GM19372 (cell line): ENCODE measurements around the gene MTERF1.
"Not testable (repeated sequence)": the region's sequence is repeated elsewhere in the genome, so short reads cannot be mapped to it uniquely, and the experiment has no call there.

Experiments used
- ATAC-seq: cut with Tn5 transposase; IDR thresholded peaks from one replicate; pipeline ENCODE4 v1.9.1; 2021; ENCODE audit warnings: mild to moderate bottlenecking, low read depth, moderate library complexity; ENCODE audit not compliant: unreplicated experiment

The MTERF1 gene, protein sequence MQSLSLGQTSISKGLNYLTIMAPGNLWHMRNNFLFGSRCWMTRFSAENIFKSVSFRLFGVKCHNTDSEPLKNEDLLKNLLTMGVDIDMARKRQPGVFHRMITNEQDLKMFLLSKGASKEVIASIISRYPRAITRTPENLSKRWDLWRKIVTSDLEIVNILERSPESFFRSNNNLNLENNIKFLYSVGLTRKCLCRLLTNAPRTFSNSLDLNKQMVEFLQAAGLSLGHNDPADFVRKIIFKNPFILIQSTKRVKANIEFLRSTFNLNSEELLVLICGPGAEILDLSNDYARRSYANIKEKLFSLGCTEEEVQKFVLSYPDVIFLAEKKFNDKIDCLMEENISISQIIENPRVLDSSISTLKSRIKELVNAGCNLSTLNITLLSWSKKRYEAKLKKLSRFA

DNA sequence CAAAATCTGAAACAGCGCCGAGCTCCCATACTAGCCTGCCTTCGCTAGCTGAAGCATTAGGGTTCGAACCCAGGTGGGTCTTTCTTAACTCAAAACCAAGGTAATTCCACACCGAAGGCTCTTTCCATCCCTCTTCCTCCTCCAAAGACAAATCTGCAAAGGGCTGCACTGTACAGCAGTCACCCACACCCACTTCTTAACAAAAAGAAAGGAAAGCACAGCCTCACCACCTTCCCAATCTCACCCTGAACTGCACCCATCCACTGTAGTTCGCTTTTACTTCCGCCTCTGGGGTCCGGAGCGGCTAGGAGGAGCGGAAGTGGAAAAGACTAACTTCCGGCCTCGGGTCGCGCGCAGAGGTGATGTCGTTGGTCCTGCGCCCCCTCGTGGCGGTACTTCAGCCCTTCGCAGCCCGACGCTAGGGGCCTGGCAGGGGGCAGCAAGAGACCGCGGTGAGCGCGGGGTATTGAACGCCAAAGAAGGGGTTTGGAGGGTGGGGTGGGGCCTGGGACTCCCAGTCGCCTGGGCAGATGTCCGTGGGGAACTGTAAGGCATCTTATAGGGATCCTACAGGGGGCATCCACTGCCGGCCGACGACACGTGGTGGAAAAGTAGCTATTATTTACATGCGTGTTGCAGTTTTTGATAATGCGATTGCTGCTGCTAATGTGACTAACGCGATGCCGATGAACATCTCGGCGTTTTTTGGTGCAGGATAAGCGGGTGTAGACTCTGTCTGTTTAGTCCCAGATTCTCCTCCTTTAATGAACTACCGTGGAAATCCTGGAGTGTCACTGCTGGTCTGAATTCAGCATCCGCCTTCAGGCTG lies at the start of gene MTERF1:
TSS of gene MTERF1 (minus strand) at position 290 of the 829 bp plus-strand sequence. CDS start 619 bp downstream, outside the sequence.
- peak; percentile 97 for ATAC-seq

DNA sequence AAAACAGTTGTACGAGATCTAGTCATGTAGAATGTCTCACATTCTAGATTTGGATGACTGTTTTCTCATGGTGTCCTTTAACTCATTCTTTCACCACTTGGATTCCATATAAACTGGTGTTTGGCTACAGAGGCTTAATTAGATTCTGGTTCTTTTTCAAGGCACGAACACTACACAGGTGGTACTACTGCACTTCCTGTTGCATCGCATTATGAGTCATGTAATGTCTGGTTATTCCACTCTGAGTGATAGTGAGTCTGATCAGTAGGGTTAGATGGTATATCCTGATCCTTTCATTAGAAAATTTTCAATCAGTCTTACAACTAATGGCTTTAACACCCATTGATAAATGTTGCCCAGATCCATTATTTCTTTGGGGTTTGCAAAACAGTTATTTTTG lies 49.0 kb upstream of the MTERF1 start:
- ATAC-seq, result no peak

DNA sequence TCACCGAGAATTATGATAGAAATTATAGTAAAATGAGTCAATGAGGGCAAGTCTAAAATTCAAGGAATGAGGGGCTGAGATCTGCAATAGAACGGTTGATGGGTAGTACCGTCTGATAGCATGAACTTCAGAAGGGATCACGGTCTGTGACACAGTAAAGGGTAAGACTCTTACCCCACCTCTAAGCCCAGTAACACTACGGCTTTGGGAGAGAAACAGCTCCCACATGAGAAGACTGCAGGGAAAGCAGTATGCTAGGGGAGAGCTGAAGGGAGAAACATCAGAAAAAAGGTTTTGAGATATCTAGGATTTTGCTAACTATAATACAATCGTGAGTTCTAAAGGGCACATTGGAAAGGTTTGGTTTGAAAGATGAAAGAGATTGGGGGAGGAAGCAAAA lies 47.4 kb upstream of the MTERF1 start:
- ATAC-seq, result no peak

DNA sequence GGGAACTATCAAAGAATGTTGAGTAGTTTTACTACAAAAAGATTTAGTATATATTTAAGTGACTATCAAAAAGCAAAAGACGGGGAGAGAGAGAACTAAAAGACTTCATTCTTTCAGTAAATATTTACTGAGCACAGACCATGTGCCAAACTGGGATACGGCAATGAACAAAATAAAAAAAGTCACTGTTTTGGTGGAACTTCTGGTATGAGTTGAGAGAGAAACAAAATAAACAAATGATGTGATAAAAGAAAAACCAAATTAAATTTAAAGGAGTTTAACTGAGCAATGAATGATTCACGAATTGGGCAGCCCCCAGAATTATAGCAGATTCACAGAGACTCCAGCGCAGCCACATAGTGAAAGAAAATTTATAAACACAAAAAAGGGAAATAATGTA lies 42.4 kb upstream of the MTERF1 start:
- ATAC-seq, result no peak

DNA sequence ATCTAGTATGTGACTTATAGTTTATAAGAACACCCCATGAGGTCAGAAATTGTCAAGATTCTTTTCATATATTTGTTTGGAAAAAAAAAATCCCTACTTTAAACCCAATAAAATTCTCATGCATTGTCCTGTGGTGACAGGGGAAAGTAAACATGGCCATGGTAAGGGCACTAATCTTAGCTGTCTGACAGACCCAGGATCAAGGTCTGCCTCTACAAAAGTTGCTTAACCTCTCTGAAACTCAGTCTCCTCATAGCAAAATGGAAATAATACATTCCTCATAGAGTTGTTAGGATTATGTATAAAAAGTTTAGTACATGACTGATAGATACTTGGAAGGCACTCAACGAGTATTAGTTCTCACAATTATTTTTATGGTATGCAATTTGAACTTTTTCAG lies 37.9 kb upstream of the MTERF1 start:
- no peak for ATAC-seq

DNA sequence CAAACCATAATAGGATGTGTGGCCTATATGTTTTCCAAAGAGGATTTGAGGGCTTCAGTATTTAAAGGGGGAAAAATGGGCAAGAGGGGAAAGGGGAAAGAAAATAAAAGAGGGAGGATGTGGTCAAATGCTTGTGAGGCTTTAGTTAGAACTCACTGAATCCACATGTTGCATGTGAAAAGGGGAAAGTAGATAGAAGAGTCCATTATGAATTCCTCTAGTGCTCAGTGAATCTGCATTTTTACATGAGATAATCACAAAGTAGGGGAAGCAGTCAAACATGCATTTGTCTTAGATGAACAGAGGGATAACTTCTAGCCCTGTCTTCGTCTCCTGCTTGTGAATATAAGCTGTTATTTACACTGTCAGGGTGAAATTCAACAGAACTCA lies 35.5 kb upstream of the MTERF1 start:
- no peak for ATAC-seq

DNA sequence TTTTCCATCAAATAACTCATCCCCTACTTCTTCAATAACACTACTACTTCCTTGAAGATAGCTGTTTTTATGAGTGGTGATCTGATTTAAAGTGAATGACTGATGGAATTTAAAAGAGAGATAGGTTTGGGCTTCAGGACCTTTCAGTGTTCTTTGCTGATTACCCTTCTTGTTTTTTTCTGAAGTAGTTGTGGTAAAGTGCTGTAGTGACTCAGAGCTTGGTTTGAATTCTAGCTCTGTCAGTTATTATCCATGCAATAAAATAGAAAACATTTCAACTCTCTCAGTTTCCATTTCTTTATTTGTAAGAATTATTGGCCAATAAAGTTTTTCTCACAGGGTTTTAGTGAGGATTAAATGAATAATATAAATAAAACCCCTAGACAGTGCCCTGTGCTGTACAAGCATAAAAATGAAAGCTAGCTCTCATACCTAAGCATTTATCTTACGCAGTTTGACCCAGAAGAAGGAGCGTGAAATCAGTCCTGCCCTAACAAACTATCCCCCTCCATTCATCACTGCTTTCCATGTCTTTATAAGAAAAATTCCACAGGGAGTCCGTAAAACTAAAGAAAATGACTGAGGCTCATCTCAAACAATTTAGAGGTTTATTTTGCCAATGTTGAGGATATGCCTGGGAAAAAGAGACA lies 35.0 kb upstream of the MTERF1 start:
- ATAC-seq, result no peak

DNA sequence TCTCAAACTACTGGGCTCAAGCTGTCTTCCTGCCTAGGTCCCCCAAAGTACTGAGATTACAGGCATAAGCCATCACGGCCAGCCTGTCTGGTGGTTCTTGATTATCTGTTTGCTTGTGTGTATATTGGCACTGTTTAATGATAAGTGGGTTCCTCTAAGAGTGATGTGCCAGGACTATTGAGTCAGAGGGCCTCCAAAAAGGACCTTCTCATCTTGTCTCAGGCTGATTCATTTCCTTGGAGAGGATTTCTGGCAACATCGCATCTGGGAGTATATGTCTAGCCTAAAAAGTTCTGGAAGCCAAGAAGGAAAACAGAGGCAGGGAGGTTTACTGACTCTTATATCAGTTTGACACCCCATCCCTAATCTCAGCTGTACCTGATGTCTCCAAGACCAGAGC lies 33.1 kb upstream of the MTERF1 start:
- ATAC-seq, result no peak

DNA sequence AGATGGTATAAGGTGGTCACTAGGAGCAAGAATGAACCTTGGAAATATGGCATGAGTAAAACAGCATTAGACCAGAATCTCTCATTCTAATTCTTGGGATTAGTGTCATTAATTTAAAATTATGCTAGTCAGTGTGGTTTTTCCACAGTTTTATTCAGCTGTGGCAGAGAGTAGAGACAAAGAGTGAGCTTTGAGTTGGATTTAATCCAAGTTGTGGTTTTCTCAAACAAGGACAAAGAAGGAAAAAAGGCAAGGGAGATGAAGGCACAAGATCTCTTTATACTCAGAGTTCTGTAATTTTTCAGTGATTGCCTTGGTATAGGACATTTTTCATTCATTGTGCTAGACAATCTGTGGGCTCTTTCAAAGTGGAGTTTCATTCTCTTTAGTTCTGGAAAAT lies 32.0 kb upstream of the MTERF1 start:
- no peak for ATAC-seq

DNA sequence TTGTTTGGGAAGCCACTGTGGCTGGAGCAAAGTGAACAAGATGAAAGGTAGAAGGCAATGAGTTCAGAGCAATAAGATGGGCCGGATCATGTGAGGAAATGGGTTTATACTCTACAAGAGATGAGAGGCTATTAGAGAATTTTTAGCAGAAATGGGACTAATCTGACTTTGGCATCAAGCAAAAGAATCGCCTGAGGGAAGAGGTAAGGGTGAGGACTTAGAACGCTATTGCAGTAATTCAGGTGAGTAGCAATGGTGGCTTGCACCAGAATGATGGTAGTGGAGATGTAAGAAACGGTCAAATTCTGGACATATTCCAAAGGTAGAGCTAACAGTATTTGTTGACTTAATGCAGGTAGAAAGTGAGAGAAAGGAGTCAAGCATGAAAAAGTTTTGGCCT lies 30.6 kb upstream of the MTERF1 start:
- no peak for ATAC-seq

DNA sequence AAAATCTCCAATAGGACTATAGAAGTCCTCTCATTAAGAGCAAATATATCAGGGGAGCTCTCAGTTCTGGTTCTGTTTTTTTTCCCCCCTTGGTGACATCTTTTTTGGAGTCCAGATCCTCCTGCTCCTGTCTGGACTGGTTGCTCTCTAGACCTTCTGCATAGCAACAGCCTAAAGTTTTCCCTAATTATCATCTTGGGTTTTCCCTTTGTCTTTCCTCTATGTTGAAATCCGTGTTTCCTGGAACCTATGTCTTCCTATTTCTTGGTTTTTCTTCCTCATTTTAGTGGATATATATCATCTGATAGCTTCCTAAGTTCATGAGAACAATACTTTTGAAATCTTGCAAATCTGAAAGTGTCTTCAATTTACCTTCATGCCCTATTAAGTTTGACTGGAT lies 29.7 kb upstream of the MTERF1 start:
- no peak for ATAC-seq

DNA sequence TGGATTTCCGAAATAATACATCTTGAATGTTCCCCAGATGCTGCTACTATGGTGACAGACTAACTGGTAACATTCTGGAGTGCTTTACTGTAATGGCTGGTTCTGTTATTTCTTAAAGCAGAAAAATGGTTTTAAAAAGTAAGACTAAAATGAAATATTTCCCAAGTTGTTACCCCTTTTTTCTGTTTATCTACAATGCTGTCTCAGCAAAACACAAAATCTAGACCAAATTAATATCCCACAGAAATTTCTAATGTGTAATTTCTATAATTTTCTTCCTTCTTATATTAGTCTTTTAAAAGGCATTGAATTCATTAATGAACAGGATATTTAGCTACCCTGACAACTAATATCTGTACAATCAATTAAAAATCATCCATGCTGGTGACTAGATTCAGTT lies 19.1 kb upstream of the MTERF1 start:
- no peak for ATAC-seq

DNA sequence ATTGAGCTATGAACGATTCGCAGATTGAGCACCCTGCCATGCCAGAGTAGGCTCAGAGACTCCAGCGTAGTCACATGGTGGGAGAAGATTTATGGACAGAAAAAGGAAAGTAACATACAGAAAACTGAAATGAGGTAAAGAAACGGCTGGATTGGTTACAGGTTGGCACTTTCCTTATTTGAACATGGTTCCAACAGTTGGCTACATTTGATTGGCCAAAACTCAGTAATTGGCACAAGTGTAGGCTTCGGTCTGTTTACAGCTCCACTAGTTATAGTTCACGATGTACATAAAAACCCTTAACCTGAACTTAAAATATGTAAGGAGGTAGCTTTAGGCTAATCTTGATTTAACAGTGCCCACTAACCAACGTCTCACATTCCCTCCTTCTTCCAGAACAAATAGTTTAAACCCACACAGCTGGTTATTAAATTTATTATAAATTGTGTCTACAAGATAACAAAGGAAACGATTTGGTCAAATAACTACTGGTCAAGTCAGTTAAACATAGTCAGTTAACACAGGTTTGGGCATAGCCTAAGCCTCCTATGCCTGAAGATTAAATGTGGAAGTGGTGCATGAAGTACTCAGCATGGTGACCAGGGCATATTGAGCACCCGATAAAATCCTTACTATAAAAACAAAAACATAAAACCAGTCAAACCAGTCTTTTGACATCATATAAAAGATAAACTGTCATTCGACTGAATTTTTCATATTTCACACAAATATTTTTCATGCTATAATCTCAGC lies 17.9 kb upstream of the MTERF1 start:
- no peak for ATAC-seq

DNA sequence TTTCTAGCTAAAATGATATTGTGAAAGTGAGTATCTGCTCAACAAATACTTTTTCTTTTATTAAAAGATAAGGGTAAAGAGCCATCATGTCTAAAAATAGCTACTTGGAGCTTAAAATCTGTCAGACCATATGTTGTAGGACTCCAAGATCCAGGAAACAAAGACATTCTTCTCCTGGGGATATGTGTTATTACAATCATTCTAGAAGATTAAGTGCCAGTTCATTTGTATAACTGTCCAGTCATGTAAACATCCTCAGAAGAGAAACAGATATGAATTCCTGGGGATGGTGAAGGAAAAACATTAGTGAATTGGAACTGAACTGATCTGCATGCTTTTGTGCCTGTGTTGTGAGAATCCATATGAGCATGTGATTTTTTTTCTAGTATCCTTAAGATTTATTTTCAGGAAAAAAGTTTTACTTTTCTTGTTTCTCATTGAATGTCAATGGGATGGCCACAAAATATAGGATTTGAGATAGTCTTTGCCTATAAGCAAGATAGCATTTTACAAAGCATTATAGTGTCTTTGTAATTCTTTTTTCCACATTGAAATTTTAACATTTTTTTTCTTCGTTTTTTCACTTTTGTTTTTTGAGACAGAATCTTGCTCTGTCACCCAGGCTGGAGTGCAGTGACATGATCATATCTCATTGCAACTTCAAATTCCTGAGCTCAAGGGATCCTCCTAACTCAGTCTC lies 14.4 kb upstream of the MTERF1 start:
- no peak for ATAC-seq

DNA sequence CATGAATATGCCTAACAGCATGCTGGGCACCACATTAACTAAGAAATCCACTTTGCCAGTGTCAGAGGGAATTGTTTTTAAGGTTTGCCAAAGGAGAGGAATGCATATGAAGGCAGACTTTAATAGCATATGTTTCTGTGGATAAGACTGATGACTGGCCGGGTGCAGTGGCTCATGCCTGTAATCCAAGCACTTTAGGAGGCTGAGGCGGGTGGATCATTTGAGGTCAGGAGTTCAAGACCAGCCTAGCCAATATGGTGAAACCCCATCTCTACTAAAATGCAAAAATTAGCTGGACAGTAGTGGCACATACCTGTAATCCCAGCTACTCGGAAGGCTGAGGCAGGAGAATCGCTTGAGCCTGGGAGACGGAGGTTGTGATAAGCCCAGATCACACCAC lies 13.2 kb upstream of the MTERF1 start:
- ATAC-seq, result not testable (repeated sequence)

DNA sequence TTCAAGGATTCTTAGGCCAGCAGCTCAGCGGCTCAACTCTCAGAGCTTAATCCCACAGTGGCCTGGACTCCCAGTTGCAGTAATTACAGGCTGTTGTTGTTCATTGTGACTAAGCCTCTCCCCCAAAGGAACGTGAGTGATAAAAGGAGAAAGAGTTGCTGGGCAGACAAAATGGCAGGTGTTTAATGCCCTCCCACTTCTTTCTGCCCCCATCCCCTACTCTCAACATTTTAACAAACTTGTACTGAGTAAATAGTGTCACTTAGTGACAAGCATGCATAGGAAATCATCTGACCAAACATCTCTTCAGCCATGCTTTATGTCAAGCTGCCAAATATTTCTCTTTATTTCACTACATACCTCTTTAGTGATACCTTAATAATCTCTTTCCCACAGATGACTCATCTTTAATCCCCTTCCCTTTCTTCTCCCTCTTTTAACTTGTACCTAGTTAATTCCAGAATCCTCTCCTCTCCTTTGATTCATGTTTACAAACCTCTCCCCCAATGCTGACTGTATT lies 12.4 kb upstream of the MTERF1 start:
- ATAC-seq, result no peak

DNA sequence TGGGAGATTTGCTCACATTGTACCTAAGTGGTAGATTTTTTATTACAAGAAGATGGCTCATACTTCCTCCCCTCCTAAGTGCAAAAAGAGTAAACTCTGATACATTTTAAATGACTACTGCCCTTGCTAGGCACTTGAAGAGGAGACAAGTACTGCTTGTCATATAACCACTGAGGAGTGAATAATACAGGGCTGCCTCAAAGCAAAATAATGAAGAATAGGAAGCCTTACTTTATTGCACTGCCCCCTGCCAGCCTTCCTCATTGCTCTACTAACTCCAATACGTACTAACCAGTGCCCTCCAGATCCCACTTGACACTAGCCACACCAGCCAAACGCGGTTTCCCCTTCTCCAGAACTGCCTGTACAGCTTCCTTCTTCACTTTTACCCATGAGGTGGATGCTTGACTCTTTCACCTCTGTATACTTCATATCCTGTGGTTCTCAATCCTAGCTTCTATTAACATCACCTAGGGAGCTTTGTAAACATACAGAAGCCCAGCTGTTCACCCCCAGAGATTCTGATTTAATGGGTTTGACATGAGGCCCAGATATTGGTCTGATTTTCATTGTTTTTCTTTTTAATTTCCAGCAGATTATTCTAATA lies 11.7 kb upstream of the MTERF1 start:
- ATAC-seq, result no peak

DNA sequence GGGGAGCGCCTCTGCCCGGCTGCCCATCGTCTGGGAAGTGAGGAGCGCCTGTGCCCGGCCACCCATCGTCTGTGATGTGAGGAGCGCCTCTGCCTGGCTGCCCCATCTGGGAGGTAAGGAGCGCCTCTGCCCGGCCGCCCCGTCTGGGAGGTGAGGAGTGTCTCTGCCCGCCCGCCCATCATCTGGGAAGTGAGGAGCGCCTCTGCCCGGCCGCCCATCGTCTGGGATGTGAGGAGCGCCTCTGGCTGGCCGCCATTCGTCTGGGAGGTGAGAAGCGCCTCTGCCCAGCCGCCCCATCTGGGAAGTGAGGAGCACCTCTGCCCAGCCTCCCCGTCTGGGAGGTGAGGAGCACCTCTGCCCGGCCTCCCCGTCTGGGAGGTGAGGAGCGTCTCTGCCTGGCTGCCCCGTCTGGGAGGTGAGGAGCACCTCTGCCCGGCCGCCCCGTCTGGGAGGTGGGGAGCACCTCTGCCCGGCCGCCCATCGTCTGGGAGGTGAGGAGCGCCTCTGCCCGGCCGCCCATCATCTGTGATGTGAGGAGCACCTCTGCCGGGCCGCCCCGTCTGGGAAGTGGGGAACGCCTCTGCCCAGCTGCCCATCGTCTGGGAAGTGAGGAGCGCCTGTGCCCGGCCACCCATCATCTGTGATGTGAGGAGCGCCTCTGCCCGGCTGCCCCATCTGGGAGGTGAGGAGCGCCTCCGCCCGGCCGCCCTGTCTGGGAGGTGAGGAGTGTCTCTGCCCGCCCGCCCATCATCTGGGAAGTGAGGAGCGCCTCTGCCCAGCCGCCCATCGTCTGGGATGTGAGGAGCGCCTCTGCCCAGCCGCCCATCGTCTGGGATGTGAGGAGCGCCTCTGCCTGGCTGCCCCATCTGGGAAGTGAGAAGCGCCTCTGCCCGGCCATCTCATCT lies 8.0 kb upstream of the MTERF1 start:
- ATAC-seq, result not testable (repeated sequence)
